SH-SY5Y (cell line): ENCODE measurements around the gene RAB18.

Source experiments
- GATA2 ChIP-seq: IDR thresholded peaks from 2 replicates; pipeline ENCODE4 v1.6.1; 2011; ENCODE audit warnings: mild to moderate bottlenecking, low read depth, low read length
- GATA3 ChIP-seq: IDR thresholded peaks from 2 replicates; pipeline ENCODE4 v1.6.1; 2011; ENCODE audit warnings: low read depth, mild to moderate bottlenecking, low read length, moderate library complexity

DNA sequence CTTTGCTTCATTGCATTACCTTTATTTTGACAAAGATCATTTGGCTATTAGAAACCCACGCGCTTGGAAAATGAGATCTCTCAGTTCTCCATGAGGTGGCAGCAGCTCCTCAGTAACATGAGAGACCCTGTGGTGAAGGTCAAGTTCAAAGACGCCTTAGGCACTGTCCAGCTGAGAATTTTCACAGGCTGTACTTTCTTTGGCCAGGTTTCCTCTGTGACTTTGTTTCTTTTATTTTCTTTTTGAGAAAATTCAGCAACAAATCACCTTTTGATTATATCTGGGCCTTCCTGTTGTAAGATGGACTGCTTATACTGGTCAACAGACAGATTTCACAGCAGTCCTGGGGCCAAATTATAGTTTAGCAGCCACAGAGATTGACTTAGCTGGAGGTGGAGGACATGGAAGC is 54.5 kb downstream of the RAB18 start:
- TF ChIP-seq GATA2, result no peak
- no peak for TF ChIP-seq GATA3
